ENCODE measurements around the gene KLHL18.

GRCh38 chr3:47366833-47367232 lies 84.1 kb downstream of the KLHL18 start:
- no peak for TF ChIP-seq CTCF (IDR thresholded peaks at IDR 0.05)
- no peak for TF ChIP-seq POLR2A (IDR thresholded peaks at IDR 0.05)
